K562 (cell line): ENCODE data around the gene C16orf96. TPM values are rescaled to one million over a fixed set of nuclear protein-coding genes. Genes with fewer than 3 reads are reported as not detected.

Experiments used
- ATAC-seq: fragments of 200-7000 bp; cut with Tn5 transposase; 3 replicates; pipeline ENCODE4 v1.9.1; 2020; ENCODE audit warnings: moderate library complexity
- BruUV-seq: library from RNA; stranded (reverse); fragments of 400-500 nt; replicated peaks from 2 replicates; lab custom pipeline; 2021; lab: Mats Ljungman, UMichigan
- CTCF ChIA-PET: fragments of 300-600 bp; formaldehyde crosslinking; extraction: SDS; loops from one replicate; lab custom pipeline; 2021; ENCODE audit warnings: low intra/inter-chr PET ratio; lab: Yijun Ruan, JAX
- POLR2A ChIA-PET: fragments of 300-600, 350-650 bp; sonication (Branson Sonifier 250); formaldehyde crosslinking; extraction: SDS; loops from one replicate; lab custom pipeline; 2021; ENCODE audit warnings: antibody characterized with exemption, inconsistent platforms; lab: Yijun Ruan, JAX
- DNase-seq, 4 experiments: peaks; one replicate each; pipeline versions ENCODE4 v3.0.0 to v3.0.0-alpha.2; 2011 to 2018; ENCODE audit warnings: low spot score in 3 of 4, mixed read lengths in 3 of 4; ENCODE audit errors: extremely low read depth in 1 of 4
- FAIRE-seq: peaks from 2 replicates; lab custom pipeline; 2011; peaks lifted over from hg19 to GRCh38; lab: Jason Lieb, UNC
- H2AFZ ChIP-seq: 2 replicates; pipeline ENCODE4 v1.6.0; 2011; ENCODE audit warnings: low read depth, low read length, control low read depth, inconsistent platforms
- H3K27ac ChIP-seq: fragments of 200-600 bp; 3 replicates; pipeline ENCODE4 v1.8.0; 2011; ENCODE audit warnings: low read depth, mild to moderate bottlenecking, control low read depth, inconsistent platforms, low read length, moderate library complexity, mixed read lengths; ENCODE audit errors: extremely low read depth
- H3K27me3 ChIP-seq, 2 experiments: fragments of 300-600 bp in 1 of 2; 2 replicates in 1 of 2; 3 replicates in 1 of 2; pipeline versions ENCODE4 v1.6.0 to v1.8.0; 2011; ENCODE audit warnings: inconsistent platforms in 2 of 2, low read length in 2 of 2, mild to moderate bottlenecking in 1 of 2, mixed read lengths in 1 of 2, moderate library complexity in 1 of 2; ENCODE audit not compliant: control insufficient read depth in 2 of 2, insufficient read depth in 2 of 2
- H3K36me3 ChIP-seq: fragments of 300-600 bp; 3 replicates; pipeline ENCODE4 v1.8.0; 2011; ENCODE audit warnings: mild to moderate bottlenecking, low read length, inconsistent platforms; ENCODE audit not compliant: control insufficient read depth, insufficient read depth
- H3K4me1 ChIP-seq, 2 experiments: fragments of 200-600 bp in 1 of 2; replicated peaks in 1 of 2; 2 replicates in 1 of 2; 3 replicates in 1 of 2; pipeline versions ENCODE4 v1.5.1 to v1.8.0; 2011; ENCODE audit warnings: inconsistent platforms in 2 of 2, low read length in 2 of 2, mild to moderate bottlenecking in 1 of 2, mixed read lengths in 1 of 2, moderate library complexity in 1 of 2; ENCODE audit not compliant: control insufficient read depth in 2 of 2, insufficient read depth in 2 of 2
- H3K4me2 ChIP-seq: 2 replicates; pipeline ENCODE4 v1.6.1; 2011; ENCODE audit warnings: low read length, control low read depth, inconsistent platforms, mixed read lengths; ENCODE audit not compliant: insufficient read depth
- H3K4me3 ChIP-seq: fragments of 200-600 bp; sonication (generic), shearing (Covaris generic); 2 replicates; pipeline ENCODE4 v1.5.1; 2016; ENCODE audit warnings: control low read depth, inconsistent platforms
- H3K79me2 ChIP-seq: fragments of 200-600 bp; 3 replicates; pipeline ENCODE4 v1.8.0; 2011; ENCODE audit warnings: low read length, inconsistent platforms; ENCODE audit not compliant: control insufficient read depth, insufficient read depth
- H3K9ac ChIP-seq, 2 experiments: 2 replicates each; pipeline versions ENCODE4 v1.6.0 to v1.6.1; 2011; ENCODE audit warnings: low read depth in 2 of 2, low read length in 2 of 2, control low read depth in 1 of 2, inconsistent platforms in 1 of 2, mild to moderate bottlenecking in 1 of 2, mixed read lengths in 1 of 2; ENCODE audit not compliant: insufficient read depth in 1 of 2
- H3K9me1 ChIP-seq: one replicate; pipeline ENCODE4 v1.6.0; 2011; ENCODE audit warnings: inconsistent platforms, mild to moderate bottlenecking, low read length, moderate library complexity; ENCODE audit not compliant: control insufficient read depth, insufficient read depth
- H3K9me3 ChIP-seq: replicated peaks from 2 replicates; pipeline ENCODE4 v1.5.1; 2011; ENCODE audit warnings: low read depth, low read length, inconsistent platforms; ENCODE audit not compliant: control insufficient read depth, insufficient read depth
- H4K20me1 ChIP-seq: replicated peaks from 2 replicates; pipeline ENCODE4 v1.6.1; 2011; ENCODE audit warnings: low read length, inconsistent platforms, mixed read lengths; ENCODE audit not compliant: control insufficient read depth, insufficient read depth
- CBX1 ChIP-seq: sonication (generic); IDR thresholded peaks from 2 replicates; pipeline ENCODE4 v1.6.1; 2016; ENCODE audit warnings: antibody characterized with exemption, low read depth, mild to moderate bottlenecking
- CTBP1 ChIP-seq: fragments of 450-650 bp; IDR thresholded peaks from 2 replicates; pipeline ENCODE4 v1.6.1; 2016; ENCODE audit warnings: borderline replicate concordance
- MTA3 ChIP-seq: fragments of 450-650 bp; formaldehyde crosslinking; IDR thresholded peaks from 2 replicates; pipeline ENCODE4 v1.6.1; 2017; ENCODE audit warnings: mild to moderate bottlenecking, borderline replicate concordance
- RAD21 ChIP-seq, 2 experiments: fragments of 250-450 bp in 1 of 2; fragments of 450-650 bp in 1 of 2; sonication (Bioruptor Pico) in 1 of 2; formaldehyde crosslinking in 1 of 2; IDR thresholded peaks in 1 of 2; conservative IDR thresholded peaks in 1 of 2; 2 replicates each; pipeline versions ENCODE4 v1.4.0 to v1.8.0; 2020 to 2022; ENCODE audit warnings: mild to moderate bottlenecking in 2 of 2, moderate library complexity in 1 of 2
- REST ChIP-seq, 2 experiments: fragments of 450-650 bp; formaldehyde crosslinking in 1 of 2; IDR thresholded peaks; 2 replicates each; pipeline versions ENCODE4 v1.4.0 to v1.6.1; 2014 to 2020; ENCODE audit warnings: mild to moderate bottlenecking in 2 of 2, borderline replicate concordance in 1 of 2, low read depth in 1 of 2
- SAFB ChIP-seq: fragments of 200-400 bp; formaldehyde crosslinking; IDR thresholded peaks from 2 replicates; pipeline ENCODE4 v1.6.1; 2017; ENCODE audit warnings: low read depth, low read length, borderline replicate concordance
- STAG1 ChIP-seq: sonication (generic); formaldehyde crosslinking; IDR thresholded peaks from 2 replicates; pipeline ENCODE4 v1.5.0; 2020; ENCODE audit warnings: missing genetic modification reagents, borderline replicate concordance
- ZBTB5 ChIP-seq: fragments of 450-650 bp; IDR thresholded peaks from 2 replicates; pipeline ENCODE4 v1.6.1; 2017; ENCODE audit warnings: antibody characterized with exemption
- ZNF133 ChIP-seq: fragments of 250-450 bp; sonication (Bioruptor Pico); IDR thresholded peaks from 2 replicates; pipeline ENCODE4 v1.4.0; 2020; ENCODE audit warnings: mild to moderate bottlenecking
- ZNF224 ChIP-seq: sonication (generic); formaldehyde crosslinking; IDR thresholded peaks from 2 replicates; pipeline ENCODE4 v1.8.0; 2022; ENCODE audit warnings: mild to moderate bottlenecking, missing genetic modification reagents
- ZNF384 ChIP-seq: IDR thresholded peaks from 2 replicates; pipeline ENCODE4 v1.6.1; 2012; ENCODE audit warnings: low read depth, low read length, improper control_type of control experiment
- WGBS: fragments of 100-300 bp; shearing (Covaris generic); methylation state at CpG from one replicate; pipeline ENCODE4 v1.1.6; 2016; ENCODE audit warnings: low coverage, mixed read lengths; ENCODE audit not compliant: insufficient coverage; ENCODE audit errors: missing lambda C conversion rate; 5-methylcytosine and 5-hydroxymethylcytosine counted together
- in situ Hi-C: fragments of 300-500 bp; cut with MboI; formaldehyde crosslinking; loops from 4 replicates; pipeline ENCODE4 v1.15.0; 2018; ENCODE audit warnings: inconsistent platforms, mixed read lengths
- intact Hi-C: fragments of 100-400 bp; cut with micrococcal nuclease; formaldehyde crosslinking; loops from 2 replicates; pipeline ENCODE4 v1.14.2; 2022
- polyA plus RNA-seq, 8 experiments: library from polyadenylated mRNA; depleted of rRNA in 4 of 8; stranded (reverse) in 5 of 8; unstranded in 3 of 8; fragments of >200 nt; fragmentation: Nextera tagmentation in 2 of 8; fragmentation: Illumina TruSeq in 1 of 8; extraction: Ambion mirVana in 2 of 8; extraction: Trizol in 1 of 8; gene quantifications; 2 replicates each; pipeline versions ENCODE4 v1.2.1 to v1.2.3, GENCODE V29; 2011 to 2014; ENCODE audit warnings: inconsistent platforms in 1 of 8, missing spikeins in 1 of 8
- total RNA-seq, 7 experiments: library from RNA; depleted of rRNA in 6 of 7; stranded (reverse); fragments of >200 nt in 6 of 7; fragmentation: Illumina TruSeq in 2 of 7; extraction: Trizol in 2 of 7; gene quantifications; 2 replicates each; pipeline versions ENCODE4 v1.2.1 to v1.2.3, GENCODE V29; 2011 to 2021; ENCODE audit warnings: low replicate concordance in 1 of 7

C16orf96 gene
- total and polyA plus RNA-seq, 9 of the 15 experiments (the other 6 are each of a cell fraction or from before 2014, with no cell fraction given): not detected

DNA sequence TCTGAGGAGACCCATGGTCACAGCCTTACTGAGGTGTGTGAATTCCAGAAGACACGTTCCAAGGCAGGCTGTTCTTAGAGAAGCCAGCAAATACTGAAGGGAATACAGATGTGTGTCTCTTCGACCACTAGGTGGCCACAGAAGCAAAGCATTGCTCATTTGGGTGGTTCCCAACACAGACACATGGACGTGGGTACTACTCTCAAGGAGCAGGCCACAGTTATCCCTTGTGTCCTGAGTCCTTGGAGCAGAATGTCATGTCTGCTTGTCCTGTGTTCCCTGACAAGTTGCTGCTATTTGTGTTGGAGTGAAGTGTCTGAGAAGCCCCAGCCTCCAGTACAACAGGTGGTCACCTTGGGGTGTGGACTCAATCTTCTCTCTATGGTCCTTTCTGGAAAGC is 49.7 kb upstream of the C16orf96 start:
- intact Hi-C loops (no loop called here), in situ Hi-C loops (no loop called here)
- Histone ChIP-seq H3K79me2 (peaks cover 7% of the 10 kb centered on the region; the same call in 2 of the 3 replicates), H3K4me1 (peaks cover 0 to 4% of the 10 kb centered on the region in 2 experiments; a peak in 2 of 5 replicates), H3K9me3 (no peaks in the 10 kb centered on the region), H3K36me3 (peaks cover 57% of the 10 kb centered on the region; the same call in 2 of the 3 replicates), H2AFZ (no peak overlapping the region), H4K20me1 (peaks cover 14% of the 10 kb centered on the region; the same call in 1 of the 2 replicates), H3K4me2 (no peak overlapping the region), H3K27me3 (no peaks in the 10 kb centered on the region), H3K27ac (no peak overlapping the region), H3K4me3 (no peak overlapping the region), H3K9me1 (no peaks in the 10 kb centered on the region), H3K9ac (no peak overlapping the region)
- ChIA-PET CTCF (interaction anchor here (0.5 to 0.8 kb wide), 2 partner anchors 42 to 44 kb away, joined by 3 to 5 read pairs; no protein-coding TSS in a partner anchor), POLR2A (no interaction called here)
- FAIRE-seq: peak; percentile 92
- peak; percentile 58 to 78 (median 64) for DNase-seq
- WGBS: 14% methylated on average over 3 of the region's 3 CpGs
- ATAC-seq: peak; percentile 98
- no TSS peak for BruUV-seq
- TF ChIP-seq ZNF384 (0 out of 2 replicates have a peak, but pooled peaks have one; percentile 17), MTA3 (peak; percentile 37; the same call in 1 of the 2 replicates), ZNF224 (CRISPR knock-in tag) (no peak), ZNF133 (CRISPR knock-in tag) (no peak), REST (IDR thresholded peaks at IDR 0.05; ENCODE audit: borderline replicate concordance) (peak; percentile 69), REST (CRISPR knock-in tag; IDR thresholded peaks at IDR 0.05; ENCODE audit: low read depth) (no peak), CBX1 (no peak), RAD21 (CRISPR knock-in tag; conservative IDR thresholded peaks at IDR 0.05 in 1 of 2, IDR thresholded peaks at IDR 0.05 in 1 of 2) (peak; percentile 65 to 82), STAG1 (CRISPR knock-in tag) (peak; percentile 53; the same call in 1 of the 2 replicates), SAFB (no peak), ZBTB5 (no peak), CTBP1 (peak; percentile 32; the same call in 1 of the 2 replicates)
